Measurements from ENCODE around the gene PHF21A.

- TF ChIP-seq, protein P1, sequence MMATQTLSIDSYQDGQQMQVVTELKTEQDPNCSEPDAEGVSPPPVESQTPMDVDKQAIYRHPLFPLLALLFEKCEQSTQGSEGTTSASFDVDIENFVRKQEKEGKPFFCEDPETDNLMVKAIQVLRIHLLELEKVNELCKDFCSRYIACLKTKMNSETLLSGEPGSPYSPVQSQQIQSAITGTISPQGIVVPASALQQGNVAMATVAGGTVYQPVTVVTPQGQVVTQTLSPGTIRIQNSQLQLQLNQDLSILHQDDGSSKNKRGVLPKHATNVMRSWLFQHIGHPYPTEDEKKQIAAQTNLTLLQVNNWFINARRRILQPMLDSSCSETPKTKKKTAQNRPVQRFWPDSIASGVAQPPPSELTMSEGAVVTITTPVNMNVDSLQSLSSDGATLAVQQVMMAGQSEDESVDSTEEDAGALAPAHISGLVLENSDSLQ (IDR thresholded peaks at IDR 0.05): no peak
- TF ChIP-seq SP1 (IDR thresholded peaks at IDR 0.05) (no peak), L3MBTL2 (conservative IDR thresholded peaks at IDR 0.05) (no peak), FOXM1 (IDR thresholded peaks at IDR 0.05; ENCODE audit: borderline replicate concordance) (no peak), ELF4 (IDR thresholded peaks at IDR 0.05) (no peak)
Observed at GRCh38 chr11:45884596-45885185, 236.6 kb downstream of the PHF21A start.
